Small intestine (tissue), 7 donors: ENCODE results near the gene SCN9A. TPM values are rescaled to one million over a fixed set of nuclear protein-coding genes. Genes with fewer than 3 reads are reported as not detected.

Experiments
- DNase-seq, 2 donors: peaks; one replicate each; pipeline versions ENCODE4 v3.0.0 to v3.0.0-alpha.2; 2013
- FAIRE-seq: peaks from 2 replicates; lab custom pipeline; 2012; peaks lifted over from hg19 to GRCh38; lab: Jason Lieb, UNC
- H3K27ac ChIP-seq, 3 donors: one replicate each; pipeline ENCODE4 v1.5.1; 2013; ENCODE audit warnings: low read length in 2 of 3, mild to moderate bottlenecking in 2 of 3, control low read depth in 1 of 3, inconsistent platforms in 1 of 3, low read depth in 1 of 3, moderate library complexity in 1 of 3
- H3K27me3 ChIP-seq, 3 donors: one replicate each; pipeline ENCODE4 v1.6.1; 2013; ENCODE audit warnings: low read length in 3 of 3, inconsistent platforms in 1 of 3; ENCODE audit not compliant: control insufficient read depth in 3 of 3, insufficient read depth in 3 of 3
- H3K36me3 ChIP-seq, 3 donors: one replicate each; pipeline ENCODE4 v1.6.1; 2013; ENCODE audit warnings: low read length in 3 of 3, inconsistent platforms in 1 of 3, low read depth in 1 of 3, mild to moderate bottlenecking in 1 of 3, moderate library complexity in 1 of 3; ENCODE audit not compliant: control insufficient read depth in 3 of 3, insufficient read depth in 2 of 3
- H3K4me1 ChIP-seq, 3 donors: one replicate each; pipeline ENCODE4 v1.6.1; 2013; ENCODE audit warnings: low read length in 2 of 3, inconsistent platforms in 1 of 3, low read depth in 1 of 3, mild to moderate bottlenecking in 1 of 3, moderate library complexity in 1 of 3; ENCODE audit not compliant: control insufficient read depth in 3 of 3, insufficient read depth in 2 of 3
- H3K4me3 ChIP-seq, 3 donors: one replicate each; pipeline ENCODE4 v1.5.1; 2013; ENCODE audit warnings: low read length in 3 of 3, control low read depth in 1 of 3, inconsistent platforms in 1 of 3, low read depth in 1 of 3, mild to moderate bottlenecking in 1 of 3, moderate library complexity in 1 of 3
- H3K9me3 ChIP-seq, 2 donors: one replicate each; pipeline ENCODE4 v1.6.1; 2013; ENCODE audit warnings: low read depth in 1 of 2, low read length in 1 of 2; ENCODE audit not compliant: control insufficient read depth in 2 of 2, insufficient read depth in 1 of 2
- WGBS, 3 donors: extraction: QIAGEN DNeasy Blood & Tissue Kit; methylation state at CpG; one replicate each; pipeline ENCODE4 v1.1.7; 2013; 5-methylcytosine and 5-hydroxymethylcytosine counted together
- polyA plus RNA-seq, 4 donors: library from polyadenylated mRNA; stranded (reverse) in 3 of 4; unstranded in 1 of 4; fragments of 200-250 nt in 3 of 4; fragments of 120-200 nt in 1 of 4; gene quantifications; one replicate each; pipeline versions ENCODE4 v1.2.1 to v1.2.3, GENCODE V29; 2013
- donor health status: healthy with polysubstance abuse.
- donor health status: control.
- donor health status: control.
- donor health status: Bipolar disorder and iron deficiency.
- donor health status: healthy.

The SCN9A gene
- polyA plus RNA-seq, 4 donors: 0.27 to 2.1 (median 1.7) TPM; not detected in 1

GRCh38 chr2:166240387-166241313, 135.1 kb downstream of the SCN9A start:
- DNase-seq (peak; percentile 63 to 70), FAIRE-seq (no peak)
- Histone ChIP-seq H3K4me3 (no peak overlapping the region), H3K27me3 (no peaks in the 10 kb centered on the region), H3K9me3 (no peaks in the 10 kb centered on the region), H3K4me1 (peaks cover 0 to 9% (median 0%) of the 10 kb centered on the region in 3 donors), H3K36me3 (no peaks in the 10 kb centered on the region), H3K27ac (peak overlapping the region in 2 of 3 donors; percentile 71 to 81)
- 17 to 66% (median 61%) methylated on average over 1 of the region's 1 CpG for WGBS, 3 donors

GRCh38 chr2:166239548-166239947, 136.2 kb downstream of the SCN9A start:
- DNase-seq: no peak
- H3K9me3 ChIP-seq: peaks cover 0 to 2% of the 10 kb centered on the region in 2 donors
- no peaks in the 10 kb centered on the region for H3K36me3 ChIP-seq
- no peak overlapping the region for H3K4me3 ChIP-seq
- peaks cover 0 to 9% (median 0%) of the 10 kb centered on the region in 3 donors for H3K4me1 ChIP-seq
- WGBS, 3 donors: 72 to 83% (median 82%) methylated on average over 3 of the region's 3 CpGs
- H3K27ac ChIP-seq: no peak overlapping the region
- no peak for FAIRE-seq
- H3K27me3 ChIP-seq: no peaks in the 10 kb centered on the region

- FAIRE-seq: no peak
- Histone ChIP-seq H3K4me3 (no peak overlapping the region), H3K27me3 (no peaks in the 10 kb centered on the region), H3K4me1 (peaks cover 0 to 9% (median 0%) of the 10 kb centered on the region in 3 donors), H3K36me3 (no peaks in the 10 kb centered on the region), H3K9me3 (peaks cover 0 to 2% of the 10 kb centered on the region in 2 donors), H3K27ac (no peak overlapping the region)
- no peak for DNase-seq
These were observed 137.6 kb downstream of the SCN9A start for GRCh38 chr2:166238176-166238575.

- peaks cover 0 to 2% of the 10 kb centered on the region in 2 donors for H3K9me3 ChIP-seq
- H3K4me3 ChIP-seq: no peak overlapping the region
- DNase-seq (no peak), FAIRE-seq (no peak)
- peaks cover 0 to 6% (median 0%) of the 10 kb centered on the region in 3 donors for H3K4me1 ChIP-seq
- WGBS, 3 donors: 65 to 82% (median 74%) methylated on average over 7 of the region's 7 CpGs
- no peaks in the 10 kb centered on the region for H3K36me3 ChIP-seq
- no peak overlapping the region for H3K27ac ChIP-seq
- H3K27me3 ChIP-seq: no peaks in the 10 kb centered on the region
These were observed 141.5 kb downstream of the SCN9A start for GRCh38 chr2:166234112-166234846.

- H3K36me3 ChIP-seq: no peaks in the 10 kb centered on the region
- WGBS, 3 donors: 87 to 94% (median 91%) methylated on average over 2 of the region's 2 CpGs
- H3K4me3 ChIP-seq: no peak overlapping the region
- no peak overlapping the region for H3K27ac ChIP-seq
- no peak for FAIRE-seq
- no peak for DNase-seq
- no peaks in the 10 kb centered on the region for H3K27me3 ChIP-seq
- H3K9me3 ChIP-seq: peaks cover 0 to 2% of the 10 kb centered on the region in 2 donors
- H3K4me1 ChIP-seq: peaks cover 0 to 6% (median 0%) of the 10 kb centered on the region in 3 donors
These were observed 142.5 kb downstream of the SCN9A start for GRCh38 chr2:166233244-166233643.

GRCh38 chr2:166230724-166231070, 145.0 kb downstream of the SCN9A start:
- Histone ChIP-seq H3K27me3 (no peaks in the 10 kb centered on the region), H3K27ac (peak overlapping the region in 1 of 3 donors; percentile 69), H3K9me3 (peaks cover 0 to 2% of the 10 kb centered on the region in 2 donors), H3K4me3 (no peak overlapping the region), H3K36me3 (no peaks in the 10 kb centered on the region), H3K4me1 (peaks cover 0 to 6% (median 0%) of the 10 kb centered on the region in 3 donors)
- 46 to 52% (median 48%) methylated on average over 2 of the region's 2 CpGs for WGBS, 3 donors
- DNase-seq (no peak), FAIRE-seq (no peak)

GRCh38 chr2:166230024-166230723, 145.6 kb downstream of the SCN9A start:
- no peak for FAIRE-seq
- Histone ChIP-seq H3K27ac (peak overlapping the region in 1 of 3 donors; percentile 69), H3K4me3 (no peak overlapping the region), H3K4me1 (peaks cover 0 to 6% (median 0%) of the 10 kb centered on the region in 3 donors), H3K36me3 (no peaks in the 10 kb centered on the region), H3K9me3 (no peaks in the 10 kb centered on the region), H3K27me3 (no peaks in the 10 kb centered on the region)
- WGBS, 3 donors: 17 to 55% (median 18%) methylated on average over 4 of the region's 4 CpGs
- DNase-seq: peak; percentile 63 to 69

- H3K4me3 ChIP-seq: no peak overlapping the region
- peaks cover 0 to 6% (median 0%) of the 10 kb centered on the region in 3 donors for H3K4me1 ChIP-seq
- DNase-seq (no peak), FAIRE-seq (no peak)
- no peaks in the 10 kb centered on the region for H3K9me3 ChIP-seq
- no peaks in the 10 kb centered on the region for H3K36me3 ChIP-seq
- no peaks in the 10 kb centered on the region for H3K27me3 ChIP-seq
- H3K27ac ChIP-seq: peak overlapping the region in 1 of 3 donors; percentile 69
These were observed 146.1 kb downstream of the SCN9A start for GRCh38 chr2:166229678-166230023.
